Upper lobe of left lung (tissue), 6 donors: ENCODE results near the gene TNFAIP8L3. TPM values are rescaled to one million over a fixed set of nuclear protein-coding genes. Genes with fewer than 3 reads are reported as not detected.
"Not testable (repeated sequence)": the region's sequence is repeated elsewhere in the genome, so short reads cannot be mapped to it uniquely, and the experiment has no call there.

Source experiments
- ATAC-seq, 2 donors: fragments of 200-7000 bp; cut with Tn5 transposase; one replicate each; pipeline ENCODE4 v1.9.1; 2022; ENCODE audit warnings: mild to moderate bottlenecking in 2 of 2, moderate library complexity in 2 of 2; ENCODE audit not compliant: low FRiP score in 2 of 2
- DNase-seq, 2 donors: peaks; one replicate each; pipeline ENCODE4 v3.0.0-alpha.2; 2019 to 2020
- H3K27ac ChIP-seq, 4 donors: fragments of 200-600 bp; sonication (generic); one replicate each; pipeline ENCODE4 v1.5.1; 2016 to 2019
- H3K27me3 ChIP-seq, 4 donors: fragments of 200-600 bp; sonication (generic); one replicate each; pipeline ENCODE4 v1.5.1; 2017 to 2019
- H3K36me3 ChIP-seq, 4 donors: fragments of 200-600 bp; sonication (generic); one replicate each; pipeline ENCODE4 v1.5.1; 2016 to 2019
- H3K4me1 ChIP-seq, 4 donors: fragments of 200-600 bp; sonication (generic); one replicate each; pipeline ENCODE4 v1.5.1; 2018 to 2019
- H3K4me3 ChIP-seq, 4 donors: fragments of 200-600 bp; sonication (generic); one replicate each; pipeline ENCODE4 v1.5.1; 2017 to 2019; ENCODE audit warnings: mild to moderate bottlenecking in 2 of 4, moderate library complexity in 1 of 4
- H3K9me3 ChIP-seq, 4 donors: fragments of 200-600 bp; sonication (generic); one replicate each; pipeline ENCODE4 v1.5.1; 2018 to 2019
- CTCF ChIP-seq, 6 experiments: fragments of 450-650 bp in 4 of 6; fragments of 200-600 bp in 2 of 6; sonication (generic) in 2 of 6; IDR thresholded peaks; one replicate each; pipeline ENCODE4 v1.5.1; 2016 to 2019; ENCODE audit warnings: antibody characterized with exemption in 6 of 6
- EP300 ChIP-seq, 4 donors: sonication (generic); formaldehyde crosslinking; IDR thresholded peaks; one replicate each; pipeline ENCODE4 v1.5.1; 2017; ENCODE audit warnings: antibody characterized with exemption in 4 of 4, control low read depth in 2 of 4
- POLR2A ChIP-seq, 4 donors: fragments of 450-650 bp; IDR thresholded peaks; one replicate each; pipeline ENCODE4 v1.5.1; 2016 to 2017; ENCODE audit warnings: antibody characterized with exemption in 4 of 4, mild to moderate bottlenecking in 2 of 4
- POLR2AphosphoS5 ChIP-seq, 2 donors: sonication (generic); formaldehyde crosslinking; IDR thresholded peaks; one replicate each; pipeline ENCODE4 v1.5.1; 2017; ENCODE audit warnings: antibody characterized with exemption in 2 of 2
- WGBS, 2 donors: methylation state at CpG; one replicate each; pipeline ENCODE4 v1.1.5; 2017 to 2018; 5-methylcytosine and 5-hydroxymethylcytosine counted together
- total RNA-seq, 6 donors: library from RNA; depleted of rRNA in 4 of 6; stranded (reverse); fragments of >200 nt in 4 of 6; gene quantifications; one replicate each; pipeline versions ENCODE4 v1.1.0 to v1.2.1, GENCODE V29; 2016 to 2021
- donor health status: DM: no; HTN: no; CAD: no; lungs with moderate emphysema.
- donor health status: DM: no; HTN: yes; CAD: no; lungs with severe emphysema.

The TNFAIP8L3 gene
- total RNA-seq, 6 donors from 2014 or later = 4.2 to 12.4 (median 7.1) TPM

- Histone ChIP-seq H3K27ac (no peak overlapping the region), H3K36me3 (no peaks in the 10 kb centered on the region), H3K9me3 (no peaks in the 10 kb centered on the region), H3K4me3 (no peak overlapping the region), H3K4me1 (peaks cover 0 to 6% (median 2%) of the 10 kb centered on the region in 4 donors), H3K27me3 (no peaks in the 10 kb centered on the region)
- WGBS, 2 donors = 90 to 97% methylated on average over 1 of the region's 1 CpG
- DNase-seq (no peak), ATAC-seq (no peak)
- TF ChIP-seq POLR2AphosphoS5 (IDR thresholded peaks at IDR 0.05) (no peak), POLR2A (IDR thresholded peaks at IDR 0.05) (no peak), CTCF (IDR thresholded peaks at IDR 0.05) (no peak), EP300 (IDR thresholded peaks at IDR 0.05) (no peak)
Observed at GRCh38 chr15:51130344-51130743, 35.6 kb upstream of the TNFAIP8L3 start.

- peaks cover 0 to 6% (median 2%) of the 10 kb centered on the region in 4 donors for H3K4me1 ChIP-seq
- WGBS, 2 donors = 79 to 88% methylated on average over 5 of the region's 5 CpGs
- no peak for DNase-seq
- no peaks in the 10 kb centered on the region for H3K27me3 ChIP-seq
- no peak for TF ChIP-seq POLR2A (IDR thresholded peaks at IDR 0.05)
- TF ChIP-seq POLR2AphosphoS5 (IDR thresholded peaks at IDR 0.05) = no peak
- no peak for TF ChIP-seq EP300 (IDR thresholded peaks at IDR 0.05)
- no peak for TF ChIP-seq CTCF (IDR thresholded peaks at IDR 0.05)
- H3K27ac ChIP-seq = no peak overlapping the region
- ATAC-seq = no peak
- no peaks in the 10 kb centered on the region for H3K36me3 ChIP-seq
- no peaks in the 10 kb centered on the region for H3K9me3 ChIP-seq
- no peak overlapping the region for H3K4me3 ChIP-seq
Observed at GRCh38 chr15:51129535-51130188, 35.0 kb upstream of the TNFAIP8L3 start.

- Histone ChIP-seq H3K36me3 (no peaks in the 10 kb centered on the region), H3K4me3 (no peak overlapping the region), H3K9me3 (no peaks in the 10 kb centered on the region), H3K27me3 (no peaks in the 10 kb centered on the region), H3K27ac (no peak overlapping the region), H3K4me1 (peaks cover 0 to 6% (median 2%) of the 10 kb centered on the region in 4 donors)
- TF ChIP-seq POLR2AphosphoS5 (IDR thresholded peaks at IDR 0.05) (no peak), CTCF (IDR thresholded peaks at IDR 0.05) (no peak), POLR2A (IDR thresholded peaks at IDR 0.05) (no peak), EP300 (IDR thresholded peaks at IDR 0.05) (no peak)
- WGBS, 2 donors = 92 to 96% methylated on average over 2 of the region's 2 CpGs
- DNase-seq = no peak
- no peak for ATAC-seq
Observed at GRCh38 chr15:51128701-51129100, 34.0 kb upstream of the TNFAIP8L3 start.

GRCh38 chr15:51126842-51127241, 32.1 kb upstream of the TNFAIP8L3 start:
- peak in 1 of 2 donors; percentile 36 for ATAC-seq
- TF ChIP-seq POLR2AphosphoS5 (IDR thresholded peaks at IDR 0.05) = no peak
- TF ChIP-seq POLR2A (IDR thresholded peaks at IDR 0.05) = no peak
- no peak for TF ChIP-seq CTCF (IDR thresholded peaks at IDR 0.05)
- TF ChIP-seq EP300 (IDR thresholded peaks at IDR 0.05) = no peak

GRCh38 chr15:51123002-51123401, 28.3 kb upstream of the TNFAIP8L3 start:
- H3K4me3 ChIP-seq, H3K27ac ChIP-seq, ATAC-seq, H3K27me3 ChIP-seq, H3K9me3 ChIP-seq, H3K4me1 ChIP-seq, DNase-seq, H3K36me3 ChIP-seq: not testable (repeated sequence)

More at GRCh38 chr15:51126842-51127241, 32.1 kb upstream of the TNFAIP8L3 start:
- Histone ChIP-seq H3K9me3 (no peaks in the 10 kb centered on the region), H3K27me3 (no peaks in the 10 kb centered on the region), H3K4me1 (no peaks in the 10 kb centered on the region), H3K4me3 (no peak overlapping the region), H3K36me3 (no peaks in the 10 kb centered on the region), H3K27ac (no peak overlapping the region)
- DNase-seq = no peak
- 58 to 61% methylated on average over 3 of the region's 3 CpGs for WGBS, 2 donors
